Body of pancreas (tissue), 4 donors: ENCODE data around the gene SPTBN1. TPM values are rescaled to one million over a fixed set of nuclear protein-coding genes. Genes with fewer than 3 reads are reported as not detected.

Experiments used
- ATAC-seq: fragments of 150-250 bp; one replicate; pipeline ENCODE4 v1.9.1; 2016
- DNase-seq, 4 donors: peaks; one replicate each; pipeline ENCODE4 v3.0.0-alpha.2; 2019
- H3K27ac ChIP-seq, 4 donors: fragments of 200-600 bp; sonication (generic); 1 replicate in 3 of 4; 2 replicates in 1 of 4; pipeline versions ENCODE4 v1.5.1 to v1.6.1; 2016 to 2019; ENCODE audit warnings: mild to moderate bottlenecking in 1 of 4, mixed read lengths in 1 of 4, moderate library complexity in 1 of 4
- H3K27me3 ChIP-seq, 2 donors: fragments of 200-600 bp; sonication (generic); one replicate each; pipeline ENCODE4 v1.6.0; 2016; ENCODE audit warnings: mild to moderate bottlenecking in 1 of 2
- H3K36me3 ChIP-seq, 2 donors: fragments of 200-600 bp; sonication (generic); replicated peaks in 1 of 2; 2 replicates each; pipeline ENCODE4 v1.5.1; 2016; ENCODE audit warnings: low read depth in 2 of 2; ENCODE audit not compliant: insufficient read depth in 1 of 2
- H3K4me1 ChIP-seq: fragments of 200-600 bp; sonication (generic); one replicate; pipeline ENCODE4 v1.6.0; 2016
- H3K4me3 ChIP-seq, 2 donors: fragments of 200-600 bp; sonication (generic); 1 replicate in 1 of 2; 2 replicates in 1 of 2; pipeline ENCODE4 v1.5.1; 2016 to 2019
- H3K9me3 ChIP-seq, 3 donors: fragments of 200-600 bp; sonication (generic); 1 replicate in 2 of 3; 2 replicates in 1 of 3; pipeline ENCODE4 v1.5.1; 2016
- CTCF ChIP-seq, 7 experiments: fragments of 450-650 bp in 4 of 7; fragments of 200-600 bp in 3 of 7; sonication (generic) in 3 of 7; IDR thresholded peaks; one replicate each; pipeline ENCODE4 v1.5.1; 2016 to 2019; ENCODE audit warnings: antibody characterized with exemption in 7 of 7
- POLR2A ChIP-seq, 3 donors: fragments of 450-650 bp; IDR thresholded peaks; one replicate each; pipeline ENCODE4 v1.6.1; 2016; ENCODE audit warnings: antibody characterized with exemption in 3 of 3, mild to moderate bottlenecking in 2 of 3
- WGBS, 2 donors: methylation state at CpG; one replicate each; pipeline ENCODE4 v1.1.5; 2017; 5-methylcytosine and 5-hydroxymethylcytosine counted together
- intact Hi-C: fragments of 100-400 bp; cut with DNase I; formaldehyde crosslinking; loops from one replicate; pipeline ENCODE4 v1.15.1; 2023
- total RNA-seq, 2 donors: library from RNA; depleted of rRNA; stranded (reverse); fragments of >200 nt; gene quantifications; one replicate each; pipeline ENCODE4 v1.1.0, GENCODE V29; 2016

SPTBN1 gene
- total RNA-seq, 2 donors from 2014 or later, result 186 to 195 TPM

DNA sequence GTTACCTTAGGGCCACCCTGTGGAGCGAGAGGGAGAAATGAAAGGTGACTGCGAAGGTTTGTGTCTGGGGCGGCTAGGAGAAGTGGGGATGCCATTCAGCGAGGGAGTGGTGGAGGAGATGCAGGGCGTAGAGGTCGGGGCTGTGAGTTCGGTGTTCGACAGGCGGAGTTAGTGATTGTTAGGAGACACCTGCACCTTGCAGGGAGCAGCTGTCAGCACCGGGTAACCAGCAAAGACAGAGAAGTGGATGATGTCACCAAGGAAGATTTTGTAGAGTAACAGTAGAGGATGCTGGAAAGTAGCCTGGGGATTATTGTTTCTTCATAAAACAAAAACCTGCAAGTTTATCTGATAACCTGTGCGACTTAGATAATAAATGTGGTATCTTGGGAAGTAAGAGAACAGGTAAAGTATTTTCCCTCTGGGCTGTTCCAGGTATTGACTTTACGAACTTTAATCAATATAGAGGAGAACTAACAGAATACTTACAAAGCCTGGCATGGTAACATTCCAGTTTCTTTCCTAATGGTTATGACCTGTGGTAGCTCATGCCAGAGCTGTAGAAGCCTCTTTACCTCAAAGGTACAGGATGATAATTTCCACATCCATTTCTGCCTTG, 63.8 kb downstream of the SPTBN1 start:
- no peak for TF ChIP-seq POLR2A (IDR thresholded peaks at IDR 0.05)
- TF ChIP-seq CTCF (IDR thresholded peaks at IDR 0.05), result no peak
- no peak for ATAC-seq
- WGBS, 2 donors, result 59 to 61% methylated on average over 12 of the region's 12 CpGs
- H3K4me3 ChIP-seq, result no peak overlapping the region
- no peaks in the 10 kb centered on the region for H3K36me3 ChIP-seq
- no peak for DNase-seq
- H3K9me3 ChIP-seq, result no peaks in the 10 kb centered on the region
- H3K27me3 ChIP-seq, result no peaks in the 10 kb centered on the region
- peaks cover 16% of the 10 kb centered on the region for H3K4me1 ChIP-seq
- H3K27ac ChIP-seq, result peak overlapping the region in 1 of 4 donors; percentile 15
- intact Hi-C loops, result loop anchor here (5.0 kb wide), 1 partner anchor 182 kb away; no protein-coding TSS in a partner anchor

DNA sequence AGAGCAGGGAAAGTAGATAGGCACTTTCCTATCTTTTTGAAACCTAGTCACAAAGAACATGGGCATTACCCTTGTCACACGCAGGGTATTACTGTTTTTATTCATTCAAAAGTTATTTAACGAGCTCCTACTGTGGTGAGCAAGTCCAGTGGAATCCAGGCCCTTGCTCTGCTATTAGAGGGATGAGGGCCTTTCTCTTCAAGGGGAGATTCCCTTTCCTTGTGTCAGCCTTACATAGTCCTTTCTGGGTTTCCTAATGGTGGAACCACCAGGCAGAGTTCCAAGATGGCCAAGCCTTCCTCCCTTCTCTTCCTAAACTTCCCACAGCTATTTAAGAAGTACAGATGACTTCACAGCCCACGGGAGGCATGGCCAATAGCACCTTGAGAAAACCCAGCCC, 64.6 kb downstream of the SPTBN1 start:
- TF ChIP-seq CTCF (IDR thresholded peaks at IDR 0.05), result no peak
- no peak for TF ChIP-seq POLR2A (IDR thresholded peaks at IDR 0.05)
- WGBS, 2 donors, result 46 to 73% methylated on average over 3 of the region's 3 CpGs
- ATAC-seq (no peak), DNase-seq (no peak)
- H3K27me3 ChIP-seq, result no peaks in the 10 kb centered on the region
- H3K4me1 ChIP-seq, result peaks cover 16% of the 10 kb centered on the region
- H3K27ac ChIP-seq, result no peak overlapping the region
- no peaks in the 10 kb centered on the region for H3K9me3 ChIP-seq
- intact Hi-C loops, result loop anchor here (5.0 kb wide), 1 partner anchor 182 kb away; no protein-coding TSS in a partner anchor
- no peak overlapping the region for H3K4me3 ChIP-seq
- H3K36me3 ChIP-seq, result no peaks in the 10 kb centered on the region

DNA sequence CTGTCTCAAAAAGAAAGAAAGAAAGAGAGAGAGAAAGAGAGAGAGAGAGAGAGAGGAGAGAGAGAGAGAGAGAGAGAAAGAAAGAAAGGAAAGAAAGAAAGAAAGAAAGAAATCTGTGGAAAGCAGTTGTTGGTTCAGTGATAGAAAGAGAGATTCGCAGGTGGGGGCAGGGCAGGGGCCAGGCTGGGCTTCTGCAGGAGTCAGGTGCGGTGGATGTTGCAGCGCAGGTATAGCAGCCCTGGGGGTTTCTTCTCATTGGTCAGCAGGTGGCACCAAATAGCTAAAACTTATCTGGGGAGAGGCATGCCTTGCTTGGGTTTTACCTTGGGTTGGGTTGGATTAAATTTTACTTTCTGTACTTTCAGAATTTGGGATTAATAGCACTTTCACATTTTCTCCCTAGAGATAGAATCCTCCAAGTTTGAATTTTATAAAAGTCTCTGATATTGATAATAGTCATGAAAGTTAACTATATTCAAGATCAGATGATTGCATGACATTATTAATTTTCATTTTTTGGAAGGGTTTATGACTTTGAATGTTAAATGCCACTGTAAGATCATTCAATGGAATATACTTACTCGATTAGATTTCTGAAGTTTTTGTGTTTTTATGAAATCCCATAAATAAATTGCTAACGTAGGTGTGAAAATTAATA, 66.6 kb downstream of the SPTBN1 start:
- DNase-seq (peak; percentile 65 to 74 (median 70)), ATAC-seq (peak; percentile 93)
- peak overlapping the region in 2 of 4 donors; percentile 5 to 7 for H3K27ac ChIP-seq
- peaks cover 16% of the 10 kb centered on the region for H3K4me1 ChIP-seq
- H3K36me3 ChIP-seq, result peaks cover 0 to 2% of the 10 kb centered on the region in 2 donors
- H3K27me3 ChIP-seq, result no peaks in the 10 kb centered on the region
- no peaks in the 10 kb centered on the region for H3K9me3 ChIP-seq
- TF ChIP-seq CTCF (IDR thresholded peaks at IDR 0.05) (peak; percentile 39 to 85 (median 80)), POLR2A (IDR thresholded peaks at IDR 0.05) (no peak)
- no peak overlapping the region for H3K4me3 ChIP-seq
- intact Hi-C loops, result loop anchor here (5.0 kb wide), 1 partner anchor 180 kb away; no protein-coding TSS in a partner anchor
- 19 to 27% methylated on average over 5 of the region's 5 CpGs for WGBS, 2 donors

DNA sequence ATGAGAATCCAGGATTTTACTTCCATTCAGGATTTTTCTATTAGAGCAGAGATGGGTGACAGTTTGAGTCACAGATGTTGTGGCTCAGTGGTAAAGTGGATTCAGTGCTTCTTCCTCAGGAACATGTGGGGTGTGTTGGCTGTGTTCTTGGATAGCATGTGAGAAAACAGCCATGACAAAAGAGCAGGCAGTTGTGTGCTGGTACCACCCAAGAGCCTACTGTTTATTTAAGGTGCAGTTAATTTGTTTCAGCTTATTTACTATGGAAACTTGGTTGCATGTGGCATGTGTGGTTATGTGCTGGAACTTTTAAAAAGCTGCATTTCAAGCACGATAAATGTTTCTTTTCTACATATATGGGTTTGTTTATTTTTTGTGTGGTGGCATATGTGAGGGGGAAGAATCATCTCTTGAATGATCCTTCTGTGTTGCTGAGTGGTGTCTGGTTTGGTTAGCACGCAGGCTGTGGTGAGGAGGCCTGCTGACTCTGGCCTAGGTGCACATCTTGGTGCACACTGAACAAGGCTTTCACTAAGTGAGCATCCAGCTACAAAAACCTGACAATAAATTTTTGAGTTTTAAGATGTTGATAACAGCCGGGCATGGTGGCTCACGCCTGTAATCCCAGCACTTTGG, 67.3 kb downstream of the SPTBN1 start:
- 79 to 89% methylated on average over 2 to 4 of the region's 4 CpGs for WGBS, 2 donors
- ATAC-seq, result no peak
- intact Hi-C loops, result loop anchor here (5.0 kb wide), 1 partner anchor 179 kb away; no protein-coding TSS in a partner anchor
- Histone ChIP-seq H3K27me3 (no peaks in the 10 kb centered on the region), H3K36me3 (peaks cover 0 to 2% of the 10 kb centered on the region in 2 donors), H3K27ac (peak overlapping the region in 2 of 4 donors; percentile 5 to 7), H3K9me3 (no peaks in the 10 kb centered on the region), H3K4me1 (peaks cover 16% of the 10 kb centered on the region), H3K4me3 (no peak overlapping the region)
- no peak for DNase-seq
- no peak for TF ChIP-seq POLR2A (IDR thresholded peaks at IDR 0.05)
- no peak for TF ChIP-seq CTCF (IDR thresholded peaks at IDR 0.05)
